Glomerular visceral epithelial cell (primary cell): ENCODE data around the gene HIVEP3.
A peak's percentile ranks its signal among the peaks of the same experiment; 100 is the strongest.

ENCODE experiments used
- DNase-seq: peaks from one replicate; pipeline ENCODE4 v3.0.0-alpha.2; 2016; ENCODE audit errors: extremely low spot score

HIVEP3 gene

GRCh38 chr1:41613689-41614574 is 304.8 kb downstream of the HIVEP3 start:
- no peak for DNase-seq

- no peak for DNase-seq
Observed at GRCh38 chr1:41612953-41613352, 305.8 kb downstream of the HIVEP3 start.

GRCh38 chr1:41611932-41612450 is 306.7 kb downstream of the HIVEP3 start:
- no peak for DNase-seq

- no peak for DNase-seq
Observed at GRCh38 chr1:41611068-41611931, 307.4 kb downstream of the HIVEP3 start.

GRCh38 chr1:41610361-41610760 is 308.4 kb downstream of the HIVEP3 start:
- no peak for DNase-seq

GRCh38 chr1:41609166-41609883 is 309.4 kb downstream of the HIVEP3 start:
- no peak for DNase-seq

- no peak for DNase-seq
Observed at GRCh38 chr1:41608211-41608610, 310.5 kb downstream of the HIVEP3 start.

- no peak for DNase-seq
Observed at GRCh38 chr1:41607808-41608207, 310.9 kb downstream of the HIVEP3 start.

- DNase-seq, result peak; percentile 6
Observed at GRCh38 chr1:41599912-41600311, 318.8 kb downstream of the HIVEP3 start.

GRCh38 chr1:41598325-41598724 is 320.4 kb downstream of the HIVEP3 start:
- no peak for DNase-seq

- no peak for DNase-seq
Observed at GRCh38 chr1:41592451-41593125, 326.1 kb downstream of the HIVEP3 start.

- no peak for DNase-seq
Observed at GRCh38 chr1:41591891-41592290, 326.8 kb downstream of the HIVEP3 start.

GRCh38 chr1:41590331-41590730 is 328.4 kb downstream of the HIVEP3 start:
- DNase-seq, result no peak

- no peak for DNase-seq
Observed at GRCh38 chr1:41589395-41589794, 329.3 kb downstream of the HIVEP3 start.

GRCh38 chr1:41588334-41588875 is 330.3 kb downstream of the HIVEP3 start:
- no peak for DNase-seq

GRCh38 chr1:41587791-41588190 is 330.9 kb downstream of the HIVEP3 start:
- no peak for DNase-seq

GRCh38 chr1:41586230-41586629 is 332.5 kb downstream of the HIVEP3 start:
- DNase-seq, result no peak

- DNase-seq, result no peak
Observed at GRCh38 chr1:41583658-41584547, 334.8 kb downstream of the HIVEP3 start.

- DNase-seq, result no peak
Observed at GRCh38 chr1:41582851-41583657, 335.7 kb downstream of the HIVEP3 start.
